HG02973 (cell line): ENCODE results near the gene C10orf143.
"Not testable (repeated sequence)": the region's sequence is repeated elsewhere in the genome, so short reads cannot be mapped to it uniquely, and the experiment has no call there.

Experiments used
- ATAC-seq: cut with Tn5 transposase; IDR thresholded peaks from one replicate; pipeline ENCODE4 v1.9.1; 2021; ENCODE audit warnings: moderate library complexity; ENCODE audit not compliant: unreplicated experiment

The C10orf143 gene

GRCh38 chr10:130112821-130113220, 2.2 kb upstream of the C10orf143 start:
- no peak for ATAC-seq

GRCh38 chr10:130111852-130112180, 1.2 kb upstream of the C10orf143 start:
- no peak for ATAC-seq

DNA sequence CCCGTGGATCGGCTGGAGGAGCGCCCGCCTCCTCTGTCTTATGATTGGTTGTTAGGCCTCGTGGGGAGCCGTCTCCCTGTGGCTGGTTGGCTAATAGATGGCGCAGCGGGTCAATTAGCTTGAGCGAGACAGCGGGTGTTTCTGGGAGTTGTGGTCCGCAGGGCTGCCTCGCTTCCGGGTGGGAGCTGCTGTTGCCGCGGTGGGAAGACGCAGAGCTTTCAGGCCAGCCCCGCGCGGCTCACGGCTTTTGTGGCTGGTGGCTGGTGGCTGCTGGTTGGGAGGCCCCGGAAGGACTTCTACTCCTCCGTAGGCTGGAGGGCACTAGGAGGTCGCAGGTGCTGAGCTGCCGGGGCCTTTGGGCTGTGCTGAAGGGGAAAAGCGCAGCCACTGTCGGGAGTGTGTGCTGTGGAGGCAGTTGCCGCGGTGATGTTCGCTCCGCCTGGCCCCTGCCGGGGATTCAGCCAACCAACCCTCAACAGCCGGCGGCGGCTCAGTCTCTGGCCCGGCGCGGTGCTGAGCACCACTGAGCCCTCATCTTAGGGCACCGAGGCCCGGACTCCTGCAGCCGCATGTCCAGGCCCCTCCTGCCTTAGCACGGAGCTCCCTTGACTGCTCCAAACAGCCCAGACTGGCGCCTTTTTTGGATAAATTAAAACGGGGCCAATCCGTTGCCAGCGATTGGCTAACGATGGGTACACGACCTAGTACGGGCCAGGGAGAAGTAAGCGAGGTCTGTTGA, 652 bp upstream of the C10orf143 start:
- peak; percentile 87 for ATAC-seq

DNA sequence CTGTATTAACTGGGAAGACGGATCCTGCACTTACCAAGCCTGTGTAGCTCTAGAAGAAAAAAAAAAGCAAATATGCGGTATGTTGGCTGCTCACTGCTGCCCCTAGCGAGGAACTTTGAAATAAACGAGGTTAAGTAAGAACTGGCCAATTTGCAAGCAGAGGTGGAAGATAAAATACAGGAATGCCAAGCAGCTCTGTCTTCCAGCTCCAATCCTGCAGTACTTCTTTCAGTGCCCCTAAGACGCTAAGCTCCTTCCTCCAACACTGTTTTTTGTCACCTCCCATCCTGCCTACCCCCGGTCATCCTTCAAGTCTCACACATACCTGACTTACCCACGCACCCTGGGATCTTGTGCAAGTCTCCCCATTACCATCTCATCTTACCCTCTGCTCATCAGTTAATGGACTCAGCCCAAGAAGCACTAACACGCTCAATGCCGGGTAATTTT, 809 bp downstream of the C10orf143 start:
- ATAC-seq, result no peak

GRCh38 chr10:130108934-130109604, 1.6 kb downstream of the C10orf143 start:
- ATAC-seq, result no peak

GRCh38 chr10:130108146-130108545, 2.5 kb downstream of the C10orf143 start:
- not testable (repeated sequence) for ATAC-seq

DNA sequence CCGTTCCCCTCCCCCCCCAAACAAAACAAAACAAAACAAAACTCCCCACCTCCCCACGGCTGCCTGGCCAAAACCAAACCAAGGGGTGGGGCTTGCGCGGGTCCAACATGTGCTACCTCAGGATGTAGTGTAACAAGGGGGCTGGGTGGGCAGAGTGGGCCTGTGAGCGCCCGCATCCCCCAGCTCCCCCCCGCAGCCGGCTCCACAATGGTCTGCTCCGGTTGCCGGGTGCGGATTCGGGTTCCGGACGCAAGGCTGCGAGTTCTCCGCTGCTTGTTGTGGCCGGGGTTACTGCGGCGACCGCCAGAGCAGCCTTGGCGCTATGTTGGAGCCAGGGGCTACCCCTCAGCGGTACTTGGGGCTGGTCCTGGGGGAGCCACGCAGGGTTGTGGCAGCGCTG, 4.9 kb downstream of the C10orf143 start:
- ATAC-seq, result no peak

DNA sequence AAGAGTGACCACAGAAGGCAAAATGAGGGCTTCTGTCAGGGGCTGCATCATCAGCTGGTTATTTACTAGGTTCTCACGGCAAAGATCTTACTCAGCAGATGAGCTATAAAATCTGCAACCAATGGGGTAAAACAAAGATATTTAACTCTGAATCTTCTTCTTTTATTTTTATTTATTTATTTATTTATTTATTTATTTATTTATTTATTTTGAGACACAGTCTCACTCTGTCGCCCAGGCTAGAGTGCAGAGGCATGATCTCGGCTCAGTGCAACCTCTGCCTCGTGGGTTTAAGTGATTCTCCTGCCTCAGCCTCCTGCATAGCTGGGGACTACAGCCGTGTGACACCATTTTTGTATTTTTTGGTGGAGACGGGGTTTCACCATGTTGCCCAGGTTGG, 11.3 kb downstream of the C10orf143 start:
- ATAC-seq, result no peak

GRCh38 chr10:130090565-130090964, 20.1 kb downstream of the C10orf143 start:
- not testable (repeated sequence) for ATAC-seq

- ATAC-seq, result no peak
Observed at GRCh38 chr10:130080461-130080814, 30.2 kb downstream of the C10orf143 start.

GRCh38 chr10:130079614-130080460, 30.8 kb downstream of the C10orf143 start:
- no peak for ATAC-seq

DNA sequence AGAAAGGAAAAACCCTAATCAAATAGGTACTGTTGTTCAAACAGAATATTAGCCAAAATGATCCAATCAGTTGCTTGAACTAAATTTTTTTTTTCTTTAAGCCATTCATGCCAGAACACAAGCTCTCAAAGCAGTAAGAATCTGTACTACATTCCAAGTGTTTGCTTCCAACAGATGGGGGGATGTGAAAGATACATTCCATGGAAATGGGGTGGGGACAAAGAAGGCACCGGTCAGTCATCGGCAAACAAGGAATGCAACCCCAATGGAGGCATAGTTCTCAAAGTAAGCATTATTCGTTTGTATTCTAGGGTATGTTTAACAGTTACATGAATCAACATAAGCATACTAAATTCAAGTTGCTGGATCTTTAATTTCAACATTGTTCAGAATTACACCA, 32.5 kb downstream of the C10orf143 start:
- ATAC-seq, result no peak

- no peak for ATAC-seq
Observed at GRCh38 chr10:130076681-130077080, 33.9 kb downstream of the C10orf143 start.

DNA sequence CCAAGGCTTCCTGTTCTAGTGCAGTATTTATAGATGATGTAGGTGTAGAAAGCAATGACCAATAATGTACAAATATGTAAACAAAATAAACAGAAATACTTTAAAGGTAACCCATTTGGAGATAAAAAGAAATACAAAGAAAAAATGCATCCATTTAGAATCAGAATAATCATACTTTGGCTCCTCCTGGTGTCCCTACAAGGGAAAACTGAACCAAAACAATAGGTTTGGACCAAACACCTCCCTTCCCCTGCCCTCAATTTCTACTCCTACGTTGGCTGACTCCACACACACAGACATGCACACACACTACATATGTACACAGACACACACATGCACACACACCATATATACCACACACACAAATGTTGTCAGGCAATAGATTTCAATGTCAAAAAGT, 36.0 kb downstream of the C10orf143 start:
- no peak for ATAC-seq

- ATAC-seq, result no peak
Observed at GRCh38 chr10:130073912-130074311, 36.7 kb downstream of the C10orf143 start.

DNA sequence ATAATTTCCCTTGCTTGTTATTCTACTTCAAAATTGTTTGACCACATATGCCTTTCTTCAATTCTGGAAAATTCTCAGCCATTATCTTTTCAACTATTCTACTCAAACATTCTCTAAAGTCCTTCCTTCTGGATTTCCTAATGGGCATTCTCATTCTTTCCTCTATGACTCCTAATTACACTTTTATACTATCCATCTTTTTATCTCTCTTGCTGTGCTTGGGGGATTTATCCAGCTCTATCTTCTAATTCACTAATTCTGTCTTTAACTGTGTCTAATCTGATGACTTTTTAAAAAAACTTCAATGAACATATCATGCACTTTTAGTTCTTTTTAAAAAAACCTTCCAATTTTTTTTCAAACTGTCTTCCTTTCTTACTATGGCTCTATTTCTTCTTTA, 38.4 kb downstream of the C10orf143 start:
- ATAC-seq, result no peak

- no peak for ATAC-seq
Observed at GRCh38 chr10:130067893-130068292, 42.7 kb downstream of the C10orf143 start.

GRCh38 chr10:130066743-130067142, 43.9 kb downstream of the C10orf143 start:
- ATAC-seq, result no peak

DNA sequence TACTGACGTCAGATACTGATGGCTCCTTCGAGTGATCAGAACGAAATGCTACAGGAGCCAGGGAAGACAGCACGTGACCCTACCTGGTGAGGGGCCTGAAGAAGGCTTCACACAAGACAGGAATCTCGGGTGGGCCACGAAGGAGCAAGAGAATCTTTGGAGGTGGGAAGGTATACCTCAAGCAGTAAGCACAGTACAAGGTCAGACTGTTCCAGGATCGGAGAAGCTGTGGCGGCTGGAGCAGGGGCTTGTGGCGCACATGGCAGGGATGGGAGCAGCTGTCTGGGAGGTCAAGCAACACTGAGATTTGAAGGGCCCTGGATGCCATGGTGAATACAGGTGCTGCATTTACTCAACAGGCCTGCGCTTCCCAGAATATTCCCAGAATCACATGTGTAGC, 45.4 kb downstream of the C10orf143 start:
- no peak for ATAC-seq

DNA sequence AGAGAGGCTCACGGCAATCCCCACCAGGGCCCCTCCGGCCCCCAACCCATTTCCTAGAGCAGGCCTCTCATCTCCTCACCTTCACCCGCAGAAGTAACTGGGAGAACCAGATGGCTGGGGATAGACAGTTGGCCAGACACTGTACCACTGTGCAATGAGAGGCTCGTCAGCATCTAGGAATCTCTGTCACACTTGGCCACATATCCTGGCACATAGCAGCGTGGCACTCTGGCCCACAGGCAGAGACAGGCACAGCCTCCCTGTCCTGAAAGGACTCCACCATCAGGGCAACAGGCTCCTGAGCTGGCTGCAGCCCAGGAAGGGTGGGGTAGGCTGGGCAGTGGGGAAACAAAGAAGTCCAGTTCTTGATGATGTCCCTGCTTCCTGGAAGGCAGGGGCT, 45.8 kb downstream of the C10orf143 start:
- no peak for ATAC-seq

DNA sequence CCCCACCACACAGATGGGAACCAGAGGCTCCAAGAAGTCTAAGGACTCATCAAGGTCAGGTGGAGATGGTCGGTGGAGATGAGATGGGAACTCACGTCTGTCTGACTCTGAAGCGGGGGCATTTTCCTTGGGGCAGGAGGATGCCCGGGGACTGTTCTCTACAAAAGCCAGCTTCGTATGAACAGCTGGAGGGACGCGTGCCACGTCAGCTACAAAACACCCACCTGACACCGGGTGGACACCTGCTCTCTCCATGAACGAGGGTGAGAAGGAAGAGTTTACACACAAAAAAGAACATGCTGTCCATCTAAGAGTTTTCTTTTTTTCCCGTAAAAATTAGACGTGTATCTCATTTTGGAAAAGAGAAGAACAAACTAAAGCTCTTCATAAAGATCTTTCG, 47.7 kb downstream of the C10orf143 start:
- ATAC-seq, result no peak

GRCh38 chr10:130062201-130062600, 48.4 kb downstream of the C10orf143 start:
- no peak for ATAC-seq
